Stimulated activated CD8-positive, alpha-beta memory T cell treated with anti-CD3 and anti-CD28 coated beads, Interleukin-12 subunit alpha, Interleukin-12 subunit beta, amount 100 ng/mL, for 24 hours (primary cell): Measurements from ENCODE around the gene IZUMO1.

Source experiments
- DNase-seq: peaks from one replicate; pipeline ENCODE4 v3.0.0-alpha.2; 2020; ENCODE audit errors: extremely low read depth

The IZUMO1 gene

GRCh38 chr19:48757089-48757675 is 10.5 kb upstream of the IZUMO1 start:
- DNase-seq: no peak

GRCh38 chr19:48756686-48757085 is 10.0 kb upstream of the IZUMO1 start:
- no peak for DNase-seq

GRCh38 chr19:48756212-48756611 is 9.5 kb upstream of the IZUMO1 start:
- no peak for DNase-seq

GRCh38 chr19:48755787-48756186 is 9.1 kb upstream of the IZUMO1 start:
- DNase-seq: no peak

- DNase-seq: no peak
These were observed 8.5 kb upstream of the IZUMO1 start, which contains the start of gene FGF21 for GRCh38 chr19:48755084-48755641. Gene FGF21, plus strand, starts transcription at chr19:48755524. Its CDS starts 713 bp downstream, at chr19:48756237.

- DNase-seq: no peak
These were observed 6.0 kb upstream of the IZUMO1 start, which contains the start of gene FUT1 for GRCh38 chr19:48752496-48753365. Gene FUT1, minus strand, starts transcription at chr19:48752641. Its CDS starts 1,360 bp downstream, at chr19:48751281.

GRCh38 chr19:48751845-48752495 is 5.3 kb upstream of the IZUMO1 start:
- DNase-seq: no peak

GRCh38 chr19:48750771-48751504 is 4.2 kb upstream of the IZUMO1 start:
- no peak for DNase-seq

- no peak for DNase-seq
These were observed 3.6 kb upstream of the IZUMO1 start for GRCh38 chr19:48750351-48750750.

- DNase-seq: no peak
These were observed 3.0 kb upstream of the IZUMO1 start for GRCh38 chr19:48749571-48750198.

GRCh38 chr19:48746110-48746509 is 599 bp downstream of the IZUMO1 start:
- no peak for DNase-seq

- DNase-seq: no peak
These were observed 1.3 kb downstream of the IZUMO1 start for GRCh38 chr19:48745208-48745995.

GRCh38 chr19:48742096-48742495 is 4.6 kb downstream of the IZUMO1 start:
- DNase-seq: no peak

GRCh38 chr19:48741129-48741999 is 5.3 kb downstream of the IZUMO1 start:
- no peak for DNase-seq

GRCh38 chr19:48740164-48740972 is 6.3 kb downstream of the IZUMO1 start, which contains the start of gene RASIP1:
Gene RASIP1, minus strand, starts transcription at chr19:48740610. Its CDS starts 328 bp downstream, at chr19:48740282.
- DNase-seq: no peak

GRCh38 chr19:48739404-48740163 is 7.1 kb downstream of the IZUMO1 start:
- no peak for DNase-seq
